Activated T-helper 2 cell treated with anti-CD3 and anti-CD28 coated beads, Interferon-gamma antibody, Interleukin-2, Interleukin-4, amounts not matched to agents 10 μg/mL and 5 μg/mL and 100 μg/mL, durations not matched to agents 14 hours and 24 hours and 36 hours (primary cell): Measurements from ENCODE around the gene UBC. TPM values are rescaled to one million over a fixed set of nuclear protein-coding genes. Genes with fewer than 3 reads are reported as not detected.

Source experiments
- total RNA-seq: library from RNA; stranded (reverse); gene quantifications from 2 replicates; pipeline ENCODE4 v1.2.3, GENCODE V29; 2022

The UBC gene
- total RNA-seq, 1 donor from 2014 or later: 874 TPM

Other genes starting within 250 kb of the UBC start
- 25.8 and 27.1 TPM in 2 replicates for gene SCARB1, start 50.8 kb downstream of the UBC start, total RNA-seq
- 42.8 and 43.7 TPM in 2 replicates for gene DHX37, start 74.5 kb upstream of the UBC start, total RNA-seq
- 38.3 and 39.3 TPM in 2 replicates for gene BRI3BP, start 79.0 kb upstream of the UBC start, total RNA-seq
- 45.5 and 46.9 TPM in 2 replicates for gene AACS, start 150.8 kb upstream of the UBC start, total RNA-seq